GM06990 (cell line): ENCODE results near the gene RAB5IF.

Experiments used
- DNase-seq: peaks from one replicate; pipeline ENCODE4 v3.0.0-alpha.2; 2011; ENCODE audit not compliant: insufficient read length; ENCODE audit errors: extremely low read depth
- H3K27me3 ChIP-seq: replicated peaks from 2 replicates; pipeline ENCODE4 v1.6.0; 2011; ENCODE audit warnings: low read length; ENCODE audit not compliant: control insufficient read depth, insufficient read depth
- H3K36me3 ChIP-seq: 2 replicates; pipeline ENCODE4 v1.5.1; 2011; ENCODE audit warnings: low read length; ENCODE audit not compliant: control insufficient read depth, insufficient read depth
- H3K4me3 ChIP-seq: replicated peaks from 2 replicates; pipeline ENCODE4 v1.5.1; 2011; ENCODE audit warnings: low read depth, mild to moderate bottlenecking, control low read depth, low read length
- CTCF ChIP-seq: IDR thresholded peaks from 2 replicates; pipeline ENCODE4 v1.5.1; 2011; ENCODE audit warnings: low read length, control low read depth, mild to moderate bottlenecking, inconsistent platforms; ENCODE audit not compliant: insufficient read depth, poor library complexity, severe bottlenecking

Gene RAB5IF

GRCh38 chr20:36614781-36615557 is 9.4 kb downstream of the RAB5IF start:
- Histone ChIP-seq H3K4me3 (no peak overlapping the region), H3K27me3 (no peaks in the 10 kb centered on the region), H3K36me3 (peaks cover 30% of the 10 kb centered on the region)
- no peak for DNase-seq
- TF ChIP-seq CTCF, result no peak

GRCh38 chr20:36620917-36621316 is 15.3 kb downstream of the RAB5IF start:
- TF ChIP-seq CTCF, result no peak
- Histone ChIP-seq H3K36me3 (no peaks in the 10 kb centered on the region), H3K27me3 (no peaks in the 10 kb centered on the region), H3K4me3 (no peak overlapping the region)
- no peak for DNase-seq

- Histone ChIP-seq H3K36me3 (no peaks in the 10 kb centered on the region), H3K4me3 (no peak overlapping the region), H3K27me3 (no peaks in the 10 kb centered on the region)
- TF ChIP-seq CTCF, result no peak
- DNase-seq, result no peak
These were observed 17.9 kb downstream of the RAB5IF start for GRCh38 chr20:36623444-36623843.

- Histone ChIP-seq H3K4me3 (no peak overlapping the region), H3K27me3 (no peaks in the 10 kb centered on the region), H3K36me3 (no peaks in the 10 kb centered on the region)
- no peak for DNase-seq
- TF ChIP-seq CTCF, result no peak
These were observed 18.7 kb downstream of the RAB5IF start for GRCh38 chr20:36624068-36624943.

- H3K27me3 ChIP-seq, result no peaks in the 10 kb centered on the region
- TF ChIP-seq CTCF, result no peak
- no peak for DNase-seq
- H3K36me3 ChIP-seq, result no peaks in the 10 kb centered on the region
- H3K4me3 ChIP-seq, result no peak overlapping the region
These were observed 19.4 kb downstream of the RAB5IF start for GRCh38 chr20:36624944-36625324.
